Caco-2 (cell line): Measurements from ENCODE around the gene ECE2. TPM values are rescaled to one million over a fixed set of nuclear protein-coding genes. Genes with fewer than 3 reads are reported as not detected.

Source experiments
- BruUV-seq: library from RNA; stranded (reverse); fragments of 400-500 nt; replicated peaks from 2 replicates; lab custom pipeline; 2021; lab: Mats Ljungman, UMichigan
- CTCF ChIA-PET: fragments of 300-600 bp; sonication (Branson Sonifier 250); formaldehyde crosslinking; loops from one replicate; lab custom pipeline; 2022; ENCODE audit warnings: antibody characterized with exemption; lab: Charles Lee
- POLR2A ChIA-PET: fragments of 300-600 bp; sonication (Branson Sonifier 250); formaldehyde crosslinking; loops from one replicate; lab custom pipeline; 2022; ENCODE audit warnings: antibody characterized with exemption; lab: Charles Lee
- DNase-seq, 2 experiments: peaks; one replicate each; pipeline versions ENCODE4 v3.0.0 to v3.0.0-alpha.2; 2020 to 2022
- H3K27me3 ChIP-seq: replicated peaks from 2 replicates; pipeline ENCODE4 v1.6.0; 2011; ENCODE audit warnings: low read length; ENCODE audit not compliant: control insufficient read depth, insufficient read depth
- H3K36me3 ChIP-seq: 2 replicates; pipeline ENCODE4 v1.5.1; 2011; ENCODE audit warnings: low read length; ENCODE audit not compliant: control insufficient read depth, insufficient read depth
- H3K4me1 ChIP-seq: fragments of 250-450 bp; sonication (Bioruptor Pico); 2 replicates; pipeline ENCODE4 v1.5.1; 2020; ENCODE audit warnings: mild to moderate bottlenecking
- H3K4me3 ChIP-seq: 2 replicates; pipeline ENCODE4 v1.5.1; 2011; ENCODE audit warnings: low read depth, mild to moderate bottlenecking, control low read depth, low read length
- H3K9me3 ChIP-seq: fragments of 250-450 bp; sonication (Bioruptor Pico); 2 replicates; pipeline ENCODE4 v1.5.1; 2020; ENCODE audit warnings: mild to moderate bottlenecking, moderate library complexity
- H3K27ac Mint-ChIP-seq: one replicate; pipeline ENCODE4 v1.8.0; 2022; ENCODE audit warnings: mixed read lengths; ENCODE audit not compliant: unreplicated experiment
- H3K27me3 Mint-ChIP-seq: one replicate; pipeline ENCODE4 v1.8.0; 2022; ENCODE audit warnings: mixed read lengths; ENCODE audit not compliant: insufficient read depth, unreplicated experiment
- H3K36me3 Mint-ChIP-seq: one replicate; pipeline ENCODE4 v1.8.0; 2022; ENCODE audit warnings: mild to moderate bottlenecking, mixed read lengths; ENCODE audit not compliant: insufficient read depth, unreplicated experiment
- H3K4me1 Mint-ChIP-seq: one replicate; pipeline ENCODE4 v1.8.0; 2022; ENCODE audit warnings: low read depth, mixed read lengths; ENCODE audit not compliant: unreplicated experiment
- H3K4me3 Mint-ChIP-seq: one replicate; pipeline ENCODE4 v1.8.0; 2022; ENCODE audit warnings: mild to moderate bottlenecking, moderate library complexity, mixed read lengths; ENCODE audit not compliant: unreplicated experiment
- H3K9me3 Mint-ChIP-seq: one replicate; pipeline ENCODE4 v1.8.0; 2022; ENCODE audit warnings: mixed read lengths; ENCODE audit not compliant: unreplicated experiment
- CTCF ChIP-seq, 2 experiments: fragments of 200-600 bp in 1 of 2; IDR thresholded peaks; 1 replicate in 1 of 2; 2 replicates in 1 of 2; pipeline versions ENCODE4 v1.5.1 to v1.8.0; 2011 to 2022; ENCODE audit warnings: antibody characterized with exemption in 1 of 2, control low read depth in 1 of 2, inconsistent platforms in 1 of 2, low read depth in 1 of 2, low read length in 1 of 2, mild to moderate bottlenecking in 1 of 2, moderate library complexity in 1 of 2; ENCODE audit not compliant: insufficient read depth in 1 of 2, severe bottlenecking in 1 of 2, unreplicated experiment in 1 of 2
- intact Hi-C: fragments of 100-400 bp; cut with micrococcal nuclease; formaldehyde crosslinking; loops from one replicate; pipeline ENCODE4 v1.10.0; 2022; ENCODE audit not compliant: unreplicated experiment
- total RNA-seq: library from RNA; stranded (reverse); gene quantifications from 2 replicates; pipeline ENCODE4 v1.2.3, GENCODE V29; 2022

Gene ECE2
- total RNA-seq, 1 experiment from 2014 or later = not detected

GRCh38 chr3:184240384-184241140, 35.3 kb upstream of the ECE2 start:
- no TSS peak for BruUV-seq
- no peaks in the 10 kb centered on the region for H3K27me3 ChIP-seq
- H3K4me1 ChIP-seq = no peaks in the 10 kb centered on the region
- Mint-ChIP-seq H3K27me3 (no peaks in the 10 kb centered on the region), H3K9me3 (no peaks in the 10 kb centered on the region), H3K4me1 (no peaks in the 10 kb centered on the region), H3K27ac (no peak overlapping the region), H3K4me3 (no peak overlapping the region), H3K36me3 (peaks cover 28% of the 10 kb centered on the region)
- H3K9me3 ChIP-seq = no peaks in the 10 kb centered on the region
- TF ChIP-seq CTCF (IDR thresholded peaks at IDR 0.05; ENCODE audit: insufficient read depth in 1 of 2, low read depth in 1 of 2, low read length in 1 of 2, severe bottlenecking in 1 of 2, unreplicated experiment in 1 of 2) = no peak
- DNase-seq = peak in 1 of 2 experiments; percentile 54
- no peak overlapping the region for H3K4me3 ChIP-seq
- ChIA-PET POLR2A (no interaction called here), CTCF (interaction anchor here (0.6 to 1.4 kb wide), 3 partner anchors 9 to 1056 kb away, joined by 3 to 10 read pairs (median 4); partner anchors contain the start of gene EEF1AKMT4)
- intact Hi-C loops = no loop called here
- H3K36me3 ChIP-seq = no peaks in the 10 kb centered on the region; the same call in 1 of the 2 replicates

GRCh38 chr3:184241141-184241446, 34.7 kb upstream of the ECE2 start:
- no peak overlapping the region for H3K27ac Mint-ChIP-seq
- POLR2A ChIA-PET = no interaction called here
- CTCF ChIA-PET = interaction anchor here (1.4 kb wide), 1 partner anchor 14 kb away, joined by 10 read pairs; no protein-coding TSS in a partner anchor
- no peaks in the 10 kb centered on the region for H3K27me3 Mint-ChIP-seq
- no peaks in the 10 kb centered on the region for H3K4me1 Mint-ChIP-seq
- no peaks in the 10 kb centered on the region for H3K9me3 Mint-ChIP-seq
- no peaks in the 10 kb centered on the region for H3K9me3 ChIP-seq
- intact Hi-C loops = no loop called here
- TF ChIP-seq CTCF (IDR thresholded peaks at IDR 0.05; ENCODE audit: insufficient read depth in 1 of 2, low read depth in 1 of 2, low read length in 1 of 2, severe bottlenecking in 1 of 2, unreplicated experiment in 1 of 2) = no peak
- BruUV-seq = no TSS peak
- no peaks in the 10 kb centered on the region for H3K27me3 ChIP-seq
- H3K36me3 ChIP-seq = no peaks in the 10 kb centered on the region; the same call in 1 of the 2 replicates
- H3K4me3 ChIP-seq = no peak overlapping the region
- H3K36me3 Mint-ChIP-seq = peaks cover 28% of the 10 kb centered on the region
- no peak overlapping the region for H3K4me3 Mint-ChIP-seq
- no peaks in the 10 kb centered on the region for H3K4me1 ChIP-seq
- DNase-seq = no peak

- Histone ChIP-seq H3K4me1 (no peaks in the 10 kb centered on the region), H3K27me3 (no peaks in the 10 kb centered on the region), H3K4me3 (no peak overlapping the region), H3K9me3 (no peaks in the 10 kb centered on the region), H3K36me3 (no peaks in the 10 kb centered on the region; the same call in 1 of the 2 replicates)
- Mint-ChIP-seq H3K4me3 (no peak overlapping the region), H3K27me3 (no peaks in the 10 kb centered on the region), H3K36me3 (peaks cover 28% of the 10 kb centered on the region), H3K9me3 (no peaks in the 10 kb centered on the region), H3K27ac (no peak overlapping the region), H3K4me1 (no peaks in the 10 kb centered on the region)
- ChIA-PET POLR2A (no interaction called here), CTCF (no interaction called here)
- no TSS peak for BruUV-seq
- intact Hi-C loops = no loop called here
- TF ChIP-seq CTCF (IDR thresholded peaks at IDR 0.05; ENCODE audit: insufficient read depth in 1 of 2, low read depth in 1 of 2, low read length in 1 of 2, severe bottlenecking in 1 of 2, unreplicated experiment in 1 of 2) = peak; percentile 11 to 35
- peak in 1 of 2 experiments; percentile 48 for DNase-seq
Measured at GRCh38 chr3:184241447-184242296, 34.1 kb upstream of the ECE2 start.
